Measurements from ENCODE around the gene NFIA. TPM values are rescaled to one million over a fixed set of nuclear protein-coding genes. Genes with fewer than 3 reads are reported as not detected.

NFIA gene
- total and polyA plus RNA-seq, 2 donors = 18.1 to 105 TPM

- 75% methylated on average over 3 of the region's 3 CpGs for WGBS
- Histone ChIP-seq H3K36me3 (ENCODE audit: insufficient read depth) (peaks cover 2% of the 10 kb centered on the region), H3K4me1 (ENCODE audit: insufficient read depth) (no peaks in the 10 kb centered on the region), H3K4me3 (ENCODE audit: low read depth, low read length) (no peak overlapping the region), H3K27ac (ENCODE audit: low read depth) (no peak overlapping the region)
- DNase-seq (ENCODE audit: extremely low spot score) = no peak
Observed at GRCh38 chr1:61261595-61261994, 179.2 kb downstream of the NFIA start.

- H3K27ac ChIP-seq (ENCODE audit: low read depth) = no peak overlapping the region
- H3K36me3 ChIP-seq (ENCODE audit: insufficient read depth) = peaks cover 2% of the 10 kb centered on the region
- no peak for DNase-seq (ENCODE audit: extremely low spot score)
- 98% methylated on average over 16 of the region's 16 CpGs for WGBS
- H3K4me1 ChIP-seq (ENCODE audit: insufficient read depth) = peaks cover 2% of the 10 kb centered on the region
- no peak overlapping the region for H3K4me3 ChIP-seq (ENCODE audit: low read depth, low read length)
Observed at GRCh38 chr1:61263905-61264824, 181.8 kb downstream of the NFIA start.

DNA sequence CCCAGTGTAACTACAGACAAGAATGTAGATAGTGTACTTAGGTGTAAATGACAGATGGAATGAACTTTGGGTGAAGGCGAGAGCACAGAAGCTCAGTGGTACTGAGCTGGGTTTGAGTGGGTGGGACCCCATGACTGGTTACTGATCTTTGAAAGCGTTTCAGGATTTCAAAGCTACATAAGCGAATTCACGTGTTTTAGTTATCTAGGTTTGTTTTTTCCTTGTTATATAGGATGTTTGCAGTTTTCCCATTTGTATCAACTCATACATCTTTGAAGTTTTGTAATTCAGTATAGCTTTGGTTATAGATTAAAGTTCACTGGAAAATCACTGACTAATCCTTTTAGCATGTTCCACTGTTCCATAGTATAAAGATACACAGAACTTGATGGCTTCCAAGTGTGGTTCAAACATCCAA is 182.5 kb downstream of the NFIA start:
- Histone ChIP-seq H3K4me3 (ENCODE audit: low read depth, low read length) (no peak overlapping the region), H3K4me1 (ENCODE audit: insufficient read depth) (peaks cover 2% of the 10 kb centered on the region), H3K27ac (ENCODE audit: low read depth) (no peak overlapping the region), H3K36me3 (ENCODE audit: insufficient read depth) (peaks cover 2% of the 10 kb centered on the region)
- WGBS = 96% methylated on average over 4 of the region's 4 CpGs
- no peak for DNase-seq (ENCODE audit: extremely low spot score)

DNA sequence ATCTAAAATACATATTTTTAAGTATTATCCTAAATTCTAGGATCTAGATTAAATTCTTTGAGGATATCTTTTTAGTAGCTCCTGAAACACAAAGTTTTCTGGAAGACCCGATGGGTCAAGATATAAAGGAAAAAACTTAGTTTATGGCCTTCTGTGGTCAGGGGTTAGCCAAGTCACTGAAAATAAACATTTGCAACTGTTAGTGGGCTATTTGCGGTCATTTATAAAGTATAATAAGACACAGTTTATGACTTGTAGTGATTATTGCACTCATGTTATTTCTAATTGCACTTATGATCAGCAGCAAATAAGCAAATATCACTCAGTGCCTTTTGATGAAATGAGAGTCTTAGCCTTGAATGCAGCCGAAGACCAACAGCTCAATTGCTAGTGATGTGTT is 183.3 kb downstream of the NFIA start:
- WGBS = 74% methylated on average over 3 of the region's 3 CpGs
- H3K4me1 ChIP-seq (ENCODE audit: insufficient read depth) = peaks cover 2% of the 10 kb centered on the region
- no peak for DNase-seq (ENCODE audit: extremely low spot score)

GRCh38 chr1:61266738-61267137 is 184.4 kb downstream of the NFIA start:
- Histone ChIP-seq H3K4me3 (ENCODE audit: low read depth, low read length) (no peak overlapping the region), H3K36me3 (ENCODE audit: insufficient read depth) (peaks cover 2% of the 10 kb centered on the region), H3K27ac (ENCODE audit: low read depth) (no peak overlapping the region), H3K4me1 (ENCODE audit: insufficient read depth) (peaks cover 2% of the 10 kb centered on the region)
- no peak for DNase-seq (ENCODE audit: extremely low spot score)

More for the DNA sequence above, 183.3 kb downstream of the NFIA start:
- H3K36me3 ChIP-seq (ENCODE audit: insufficient read depth) = peaks cover 2% of the 10 kb centered on the region
- no peak overlapping the region for H3K27ac ChIP-seq (ENCODE audit: low read depth)
- no peak overlapping the region for H3K4me3 ChIP-seq (ENCODE audit: low read depth, low read length)

GRCh38 chr1:61268546-61269240 is 186.3 kb downstream of the NFIA start:
- 74% methylated on average over 9 of the region's 9 CpGs for whole genome bisulfite sequencing
- H3K4me3 ChIP-seq (ENCODE audit: low read depth, low read length) = no peak overlapping the region
- H3K36me3 ChIP-seq (ENCODE audit: insufficient read depth) = peaks cover 2% of the 10 kb centered on the region
- no peak for DNase-seq (ENCODE audit: extremely low spot score)
- H3K4me1 ChIP-seq (ENCODE audit: insufficient read depth) = peaks cover 2% of the 10 kb centered on the region
- no peak overlapping the region for H3K27ac ChIP-seq (ENCODE audit: low read depth)

DNA sequence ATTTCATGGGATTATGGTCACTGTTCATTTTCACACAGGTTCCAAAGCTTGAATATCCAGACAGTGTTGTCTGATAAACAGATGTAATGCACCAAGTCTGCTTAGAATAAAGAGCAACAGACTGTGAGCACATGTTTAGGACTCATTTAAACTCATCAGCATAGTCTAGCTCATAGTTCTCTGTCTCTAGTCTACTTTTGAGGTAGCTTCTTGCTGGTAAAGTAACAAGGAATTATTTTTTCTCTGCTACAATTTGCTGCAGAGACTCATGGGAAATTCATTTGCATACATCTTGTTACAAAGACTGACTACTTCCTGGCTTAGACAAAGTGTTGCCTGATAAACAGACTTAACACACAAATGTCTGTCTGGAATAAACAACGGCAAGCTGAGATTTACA is 187.2 kb downstream of the NFIA start:
- peaks cover 2% of the 10 kb centered on the region for H3K4me1 ChIP-seq (ENCODE audit: insufficient read depth)
- no peak overlapping the region for H3K27ac ChIP-seq (ENCODE audit: low read depth)
- no peak for DNase-seq (ENCODE audit: extremely low spot score)
- no peak overlapping the region for H3K4me3 ChIP-seq (ENCODE audit: low read depth, low read length)
- H3K36me3 ChIP-seq (ENCODE audit: insufficient read depth) = peaks cover 3% of the 10 kb centered on the region
- WGBS = 51% methylated on average over 1 of the region's 1 CpG

- Histone ChIP-seq H3K27ac (ENCODE audit: low read depth) (no peak overlapping the region), H3K4me1 (ENCODE audit: insufficient read depth) (peaks cover 2% of the 10 kb centered on the region), H3K36me3 (ENCODE audit: insufficient read depth) (peaks cover 3% of the 10 kb centered on the region), H3K4me3 (ENCODE audit: low read depth, low read length) (no peak overlapping the region)
- no peak for DNase-seq (ENCODE audit: extremely low spot score)
- 95% methylated on average over 2 of the region's 2 CpGs for WGBS
Observed at GRCh38 chr1:61270107-61270506, 187.7 kb downstream of the NFIA start.

- Histone ChIP-seq H3K36me3 (ENCODE audit: insufficient read depth) (peaks cover 3% of the 10 kb centered on the region), H3K4me3 (ENCODE audit: low read depth, low read length) (no peak overlapping the region), H3K27ac (ENCODE audit: low read depth) (no peak overlapping the region), H3K4me1 (ENCODE audit: insufficient read depth) (peaks cover 2% of the 10 kb centered on the region)
- 73% methylated on average over 8 of the region's 8 CpGs for WGBS
- DNase-seq (ENCODE audit: extremely low spot score) = no peak
Observed at GRCh38 chr1:61270761-61271411, 188.5 kb downstream of the NFIA start.

GRCh38 chr1:61271412-61271789 is 189.0 kb downstream of the NFIA start:
- no peak overlapping the region for H3K4me3 ChIP-seq (ENCODE audit: low read depth, low read length)
- no peak for DNase-seq (ENCODE audit: extremely low spot score)
- H3K27ac ChIP-seq (ENCODE audit: low read depth) = no peak overlapping the region
- peaks cover 2% of the 10 kb centered on the region for H3K4me1 ChIP-seq (ENCODE audit: insufficient read depth)
- peaks cover 3% of the 10 kb centered on the region for H3K36me3 ChIP-seq (ENCODE audit: insufficient read depth)
- WGBS = 87% methylated on average over 5 of the region's 5 CpGs

DNA sequence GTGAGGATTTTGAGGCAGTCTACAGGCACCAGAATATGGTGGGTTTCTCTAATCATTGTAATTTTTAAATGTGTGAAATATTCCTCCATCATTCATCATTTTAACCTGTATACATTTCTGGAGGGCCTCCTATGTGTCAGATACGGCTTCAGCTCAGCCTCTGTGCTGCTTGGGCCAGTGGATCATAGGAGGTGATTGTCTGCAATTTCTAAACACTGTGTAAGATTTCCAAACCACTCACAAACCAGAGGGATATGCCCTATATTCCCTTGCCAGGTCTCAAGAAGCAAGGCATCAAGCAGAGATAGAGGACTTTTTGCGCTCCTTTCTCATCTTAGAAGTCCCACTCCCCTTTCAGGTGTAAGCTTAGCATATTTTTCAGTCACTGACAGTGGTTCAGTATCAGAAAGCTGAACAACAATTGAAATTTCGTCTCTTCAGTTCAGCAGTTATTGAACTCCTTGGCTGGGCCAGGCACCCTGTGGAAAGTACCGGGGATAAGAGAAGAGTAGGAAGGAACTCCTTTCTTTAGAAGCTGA is 190.9 kb downstream of the NFIA start:
- H3K4me1 ChIP-seq (ENCODE audit: insufficient read depth) = peaks cover 2% of the 10 kb centered on the region
- DNase-seq (ENCODE audit: extremely low spot score) = no peak
- 81% methylated on average over 4 of the region's 4 CpGs for WGBS
- H3K36me3 ChIP-seq (ENCODE audit: insufficient read depth) = peaks cover 3% of the 10 kb centered on the region
- H3K27ac ChIP-seq (ENCODE audit: low read depth) = no peak overlapping the region
- no peak overlapping the region for H3K4me3 ChIP-seq (ENCODE audit: low read depth, low read length)

DNA sequence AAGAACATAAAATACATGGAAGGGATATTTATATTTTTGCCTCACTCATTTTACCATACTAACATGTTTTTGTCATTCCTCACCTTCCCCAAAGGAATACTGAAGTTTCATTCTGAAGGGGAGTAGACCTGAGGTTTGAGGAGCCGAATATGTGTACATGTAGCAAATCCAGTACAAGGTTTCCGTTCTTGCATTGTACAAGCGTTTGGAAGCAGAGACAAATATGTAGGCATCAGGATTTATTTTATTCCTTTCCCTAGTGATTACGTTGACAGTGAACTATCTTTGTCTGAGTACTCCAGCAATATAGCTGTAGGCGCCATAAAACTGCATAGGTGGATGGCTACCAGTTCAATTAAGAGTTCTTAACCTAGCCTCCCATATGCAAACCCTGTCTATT is 191.5 kb downstream of the NFIA start:
- DNase-seq (ENCODE audit: extremely low spot score) = no peak
- H3K4me3 ChIP-seq (ENCODE audit: low read depth, low read length) = no peak overlapping the region

GRCh38 chr1:61274939-61275338 is 192.6 kb downstream of the NFIA start:
- Histone ChIP-seq H3K4me3 (ENCODE audit: low read depth, low read length) (no peak overlapping the region), H3K4me1 (ENCODE audit: insufficient read depth) (no peaks in the 10 kb centered on the region), H3K27ac (ENCODE audit: low read depth) (no peak overlapping the region), H3K36me3 (ENCODE audit: insufficient read depth) (peaks cover 3% of the 10 kb centered on the region)
- DNase-seq (ENCODE audit: extremely low spot score) = no peak
- 53% methylated on average over 7 of the region's 7 CpGs for WGBS

More for the DNA sequence above, 191.5 kb downstream of the NFIA start:
- Histone ChIP-seq H3K4me1 (ENCODE audit: insufficient read depth) (no peaks in the 10 kb centered on the region), H3K27ac (ENCODE audit: low read depth) (no peak overlapping the region), H3K36me3 (ENCODE audit: insufficient read depth) (peaks cover 3% of the 10 kb centered on the region)
- WGBS = 70% methylated on average over 5 of the region's 5 CpGs

Data from urinary bladder (tissue), 4 donors.